Middle frontal gyrus (tissue), 1 donor: ENCODE results near the gene UNC119B.
"Not testable (repeated sequence)": the region's sequence is repeated elsewhere in the genome, so short reads cannot be mapped to it uniquely, and the experiment has no call there.

ENCODE experiments used
- DNase-seq: peaks from one replicate; pipeline ENCODE4 v3.0.0-alpha.2; 2015; ENCODE audit warnings: low spot score; ENCODE audit errors: extremely low spot score

UNC119B gene

DNA sequence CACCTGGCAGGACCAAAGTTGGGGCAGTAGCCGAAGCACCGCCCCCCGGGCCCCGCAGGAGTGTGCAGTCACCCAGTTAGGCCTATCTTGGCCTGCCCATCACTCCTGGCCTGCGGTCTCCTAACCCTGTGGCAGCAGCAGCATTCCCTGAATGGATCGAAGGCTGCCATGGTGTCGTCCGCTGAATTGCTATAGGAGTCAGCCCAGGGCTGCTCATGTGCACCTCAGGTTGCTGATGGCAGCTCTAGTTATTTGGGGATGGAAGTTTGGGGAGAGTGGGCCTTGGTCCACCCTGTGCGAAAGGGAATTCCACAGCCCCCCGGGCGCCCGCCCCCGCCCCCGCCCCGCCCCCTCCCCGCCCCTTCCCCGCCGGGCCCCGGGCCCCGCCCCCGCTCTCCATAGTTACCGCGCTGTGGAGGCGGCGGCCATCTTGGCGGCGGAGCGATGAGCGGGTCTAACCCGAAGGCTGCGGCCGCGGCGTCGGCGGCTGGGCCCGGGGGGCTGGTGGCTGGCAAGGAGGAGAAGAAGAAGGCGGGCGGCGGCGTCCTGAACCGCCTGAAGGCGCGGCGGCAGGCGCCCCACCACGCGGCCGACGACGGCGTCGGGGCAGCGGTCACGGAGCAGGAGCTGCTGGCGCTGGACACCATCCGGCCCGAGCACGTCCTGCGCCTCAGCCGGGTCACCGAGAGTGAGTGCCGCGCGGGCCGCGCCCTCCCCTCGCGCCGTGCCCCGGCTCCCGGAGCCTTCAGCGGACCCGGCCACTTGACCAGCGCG is at the start of gene UNC119B:
Gene UNC119B (plus strand): TSS at position 428 of the 774 bp plus-strand sequence. CDS start 17 bp downstream, at position 445.
- peak; percentile 56 for DNase-seq

DNA sequence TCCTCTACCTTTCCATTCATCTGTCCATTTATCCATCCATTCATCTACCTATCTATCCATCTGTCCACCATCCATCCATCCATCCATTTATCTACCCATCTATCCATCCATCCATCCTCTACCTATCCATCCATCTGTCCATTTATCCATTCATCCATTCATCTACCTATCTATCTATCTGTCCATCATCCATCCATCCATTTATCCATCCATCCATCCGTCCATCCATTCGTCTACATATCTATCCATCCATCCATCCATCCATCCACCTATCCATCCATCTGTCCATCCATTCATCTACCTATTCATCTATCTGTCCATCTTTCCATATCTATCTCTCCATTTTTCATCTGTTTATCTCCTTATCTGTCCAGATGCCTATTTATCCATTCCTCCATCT is 48.8 kb upstream of the UNC119B start:
- no peak for DNase-seq

DNA sequence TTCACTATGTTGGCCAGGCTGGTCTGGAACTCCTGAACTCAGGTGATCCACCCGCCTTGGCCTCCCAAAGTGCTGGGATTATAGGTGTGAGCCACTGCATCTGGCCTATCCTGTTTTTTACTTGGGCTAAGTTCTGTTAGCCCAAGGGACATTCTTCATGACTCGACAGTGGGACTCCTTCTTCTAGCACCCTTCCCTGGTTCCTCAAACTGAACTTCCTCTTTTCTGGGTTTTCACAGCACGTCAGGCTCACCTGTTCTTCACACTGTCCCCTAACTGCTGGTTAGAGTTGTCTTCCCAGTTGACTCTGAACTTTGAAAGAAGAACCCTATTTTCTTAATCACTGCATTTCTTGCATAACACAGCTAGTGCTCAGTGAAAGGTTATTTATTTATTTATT is 47.4 kb upstream of the UNC119B start:
- no peak for DNase-seq

DNA sequence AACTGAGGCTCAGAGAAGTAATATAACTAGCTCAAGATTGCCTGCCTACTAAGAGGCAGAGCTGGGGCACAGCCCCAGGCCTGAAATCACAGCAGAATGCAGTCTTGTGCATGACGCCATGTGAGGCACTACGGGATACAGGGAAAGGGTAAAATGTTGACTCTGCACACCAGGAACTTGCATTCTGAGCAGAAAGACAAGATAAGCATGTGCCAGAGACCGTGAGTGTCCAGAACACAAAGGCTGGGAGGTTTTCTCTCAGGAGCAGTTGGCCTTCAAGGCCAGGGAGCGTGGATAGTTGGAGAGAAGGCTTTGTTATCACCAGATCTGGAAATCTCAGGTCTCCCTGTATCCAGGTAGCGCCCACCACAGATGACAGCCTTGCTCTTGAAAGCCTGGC is 46.5 kb upstream of the UNC119B start:
- no peak for DNase-seq

DNA sequence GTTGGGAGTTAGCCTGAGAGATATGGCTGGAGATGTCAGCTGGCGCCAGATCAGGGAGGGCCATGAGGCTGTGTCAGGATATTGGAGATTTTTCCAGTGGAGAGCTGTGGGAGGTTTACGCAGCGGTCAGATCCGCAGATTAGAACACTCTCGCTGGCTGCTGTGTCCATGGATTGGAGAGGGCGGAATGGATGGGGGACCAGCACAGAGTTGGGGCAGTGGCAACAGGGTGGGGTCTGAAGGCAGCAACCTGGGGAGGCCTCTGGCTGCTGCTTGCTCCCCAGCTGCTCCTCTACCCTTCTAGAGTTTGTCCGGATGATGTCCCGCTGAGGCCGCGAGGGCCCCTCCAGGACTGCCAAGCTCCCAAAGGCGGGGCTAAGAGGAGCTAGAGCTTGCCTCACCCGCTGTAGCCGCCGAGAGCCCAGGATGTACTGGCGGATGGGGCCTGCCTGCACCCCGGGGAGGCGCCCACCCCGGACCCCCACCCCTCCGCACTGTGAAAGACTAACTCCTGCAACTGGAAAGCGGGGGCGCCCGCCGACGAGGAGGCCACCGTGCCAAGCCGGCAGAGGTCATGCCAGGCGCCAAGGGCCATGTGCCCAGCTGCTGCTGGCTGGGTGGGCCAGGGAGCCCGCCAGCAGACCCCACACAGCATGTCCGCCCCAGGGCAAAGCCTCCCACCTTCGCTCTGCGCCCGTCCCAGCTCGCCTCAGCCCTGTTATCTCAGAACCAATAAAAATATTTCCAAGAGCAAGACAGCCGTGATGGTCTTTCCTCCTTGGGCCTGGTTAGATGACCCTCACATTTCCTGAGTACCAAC is 43.5 kb upstream of the UNC119B start:
- no peak for DNase-seq

DNA sequence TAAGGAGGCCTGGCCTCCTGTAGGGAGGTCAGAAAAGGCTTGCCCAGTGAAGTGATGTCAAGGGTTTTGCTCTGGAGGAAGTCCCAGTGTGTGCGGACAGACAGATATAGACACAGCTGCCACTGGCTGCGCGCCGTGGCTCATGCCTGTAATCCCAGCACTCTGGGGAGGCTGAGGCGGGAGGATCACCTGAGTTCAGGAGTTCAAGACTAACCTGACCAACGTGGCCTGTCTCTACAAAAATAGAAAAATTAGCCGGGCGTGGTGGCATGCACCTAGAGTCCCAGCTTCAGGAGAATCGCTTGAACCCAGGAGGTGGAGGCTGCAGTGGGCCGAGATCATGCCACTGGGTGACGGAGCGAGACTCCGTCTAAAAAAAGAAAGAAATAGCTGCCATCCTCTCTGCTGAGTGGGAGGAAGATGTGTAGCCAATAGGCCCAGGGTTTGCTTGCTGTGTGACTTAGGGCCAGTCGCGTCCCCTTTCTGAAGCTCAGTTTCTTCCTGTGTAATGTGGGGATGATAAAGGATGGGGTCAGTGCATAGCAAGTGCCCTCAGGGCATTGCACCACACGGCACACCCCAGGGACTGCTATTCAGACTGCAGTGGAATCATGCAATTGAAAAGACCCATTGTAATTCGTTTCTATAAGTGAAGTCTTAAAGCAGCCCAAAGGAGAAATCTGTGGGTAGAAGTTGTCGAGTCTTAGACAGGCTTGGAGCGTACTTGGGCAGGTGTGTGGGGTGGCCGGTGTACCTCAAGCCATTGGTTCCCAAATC is 42.0 kb upstream of the UNC119B start:
- no peak for DNase-seq

DNA sequence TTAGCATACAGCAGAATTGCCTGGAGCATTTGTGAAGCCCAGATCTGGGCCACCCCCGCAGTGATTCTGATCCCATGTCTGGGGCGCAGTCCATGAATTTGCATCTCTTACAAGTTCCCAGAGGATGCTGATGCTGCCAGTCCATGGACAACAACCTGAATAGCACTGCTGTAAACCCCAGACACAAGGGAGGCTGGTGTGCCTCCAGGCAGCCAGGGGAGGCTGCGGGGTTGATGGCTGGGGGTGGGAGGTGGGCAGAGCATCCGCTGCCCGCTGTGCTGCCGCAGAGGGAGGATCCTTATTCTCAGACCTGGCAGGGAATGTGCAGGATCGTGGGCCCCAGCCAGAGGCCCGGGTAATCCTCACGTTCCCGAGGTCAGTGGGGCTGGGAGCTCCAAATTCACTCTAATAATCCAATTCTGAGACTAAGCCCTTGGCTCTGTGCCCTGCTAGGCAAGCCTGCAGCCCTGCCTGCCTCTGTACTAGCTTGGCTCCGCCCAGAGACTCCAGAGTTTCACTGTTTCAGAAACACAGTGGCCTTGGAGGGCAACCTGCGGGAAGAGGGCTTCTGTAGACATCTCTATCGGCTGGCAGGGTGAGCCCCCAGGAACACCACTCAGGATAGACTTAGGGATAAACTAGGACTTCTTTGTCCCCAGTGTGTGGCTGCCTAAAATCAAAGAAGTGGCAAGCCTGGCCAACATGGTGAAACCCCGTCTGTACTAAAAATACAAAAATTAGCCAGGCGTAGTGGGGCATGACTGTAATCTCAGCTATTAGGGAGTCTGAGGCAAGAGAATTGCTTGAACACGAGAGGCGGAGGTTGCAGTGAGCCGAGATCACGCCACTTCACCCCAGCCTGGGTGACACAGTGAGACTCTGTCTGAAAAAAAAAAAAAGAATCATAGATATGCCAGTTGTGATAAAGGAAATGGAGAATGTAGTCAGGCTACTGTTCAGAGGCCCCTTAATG is 41.1 kb upstream of the UNC119B start:
- no peak for DNase-seq

DNA sequence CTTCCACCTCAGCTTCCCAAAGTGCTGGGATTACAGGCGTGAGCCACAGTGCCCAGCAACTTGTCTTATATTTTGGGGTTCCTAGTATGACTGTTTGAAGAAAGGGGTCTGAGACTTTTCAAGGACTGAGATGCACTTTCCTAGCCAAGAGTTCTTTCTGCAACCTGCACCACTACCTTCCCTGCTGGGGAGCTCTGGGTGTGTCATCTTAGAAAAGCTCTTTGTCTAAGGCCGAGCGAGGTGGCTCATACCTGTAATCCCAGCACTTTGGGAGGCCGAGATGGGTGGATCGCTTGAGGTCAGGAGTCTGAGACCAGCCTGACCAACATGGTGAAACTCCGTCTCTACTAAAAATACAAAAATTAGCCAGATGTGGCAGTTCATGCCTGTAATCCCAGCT is 40.0 kb upstream of the UNC119B start:
- DNase-seq, result not testable (repeated sequence)

DNA sequence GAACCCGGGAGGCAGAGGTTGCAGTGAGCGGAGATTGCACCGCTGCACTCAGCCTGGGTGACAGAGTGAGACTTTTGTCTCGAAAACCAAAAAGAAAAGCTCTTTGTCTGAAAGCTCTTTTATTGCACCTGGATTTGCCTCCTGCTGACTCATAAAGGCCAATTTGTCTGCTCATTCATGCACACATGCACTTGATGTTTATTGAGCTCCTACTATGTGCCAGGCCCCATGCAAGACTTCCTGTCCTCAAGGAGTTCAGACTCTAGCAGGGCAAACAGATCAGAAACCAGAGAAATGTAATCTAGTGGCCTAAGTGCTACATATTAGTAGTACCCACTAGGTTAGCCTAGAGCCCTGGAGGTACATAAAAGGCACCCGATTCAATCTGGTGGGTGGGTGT is 39.6 kb upstream of the UNC119B start:
- DNase-seq, result no peak

DNA sequence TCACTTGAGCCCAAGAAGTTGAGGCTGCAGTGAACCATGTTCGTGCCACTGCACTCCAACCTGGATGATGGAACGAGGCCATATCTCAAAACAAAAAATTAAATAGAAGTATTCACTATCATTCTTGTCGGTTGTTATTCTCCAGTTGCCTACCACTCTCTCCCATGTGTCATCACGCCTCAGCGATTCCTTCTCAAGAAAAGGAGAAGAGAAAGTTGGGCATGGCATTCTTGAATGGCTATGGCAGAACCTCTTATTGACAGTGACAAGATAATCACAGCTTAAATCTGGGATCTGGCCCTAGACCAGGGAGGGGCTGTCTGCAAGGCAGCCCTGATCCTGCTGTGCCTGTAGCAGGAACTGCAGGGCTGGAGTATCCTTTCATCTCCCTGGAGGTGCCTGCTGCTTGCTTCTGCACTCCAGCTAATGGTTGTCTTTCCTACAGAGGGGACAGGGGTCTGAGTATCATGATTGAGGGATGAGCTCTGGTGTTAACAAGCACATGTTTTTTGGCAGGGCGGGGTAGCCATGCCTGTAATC is 36.1 kb upstream of the UNC119B start:
- DNase-seq, result no peak

DNA sequence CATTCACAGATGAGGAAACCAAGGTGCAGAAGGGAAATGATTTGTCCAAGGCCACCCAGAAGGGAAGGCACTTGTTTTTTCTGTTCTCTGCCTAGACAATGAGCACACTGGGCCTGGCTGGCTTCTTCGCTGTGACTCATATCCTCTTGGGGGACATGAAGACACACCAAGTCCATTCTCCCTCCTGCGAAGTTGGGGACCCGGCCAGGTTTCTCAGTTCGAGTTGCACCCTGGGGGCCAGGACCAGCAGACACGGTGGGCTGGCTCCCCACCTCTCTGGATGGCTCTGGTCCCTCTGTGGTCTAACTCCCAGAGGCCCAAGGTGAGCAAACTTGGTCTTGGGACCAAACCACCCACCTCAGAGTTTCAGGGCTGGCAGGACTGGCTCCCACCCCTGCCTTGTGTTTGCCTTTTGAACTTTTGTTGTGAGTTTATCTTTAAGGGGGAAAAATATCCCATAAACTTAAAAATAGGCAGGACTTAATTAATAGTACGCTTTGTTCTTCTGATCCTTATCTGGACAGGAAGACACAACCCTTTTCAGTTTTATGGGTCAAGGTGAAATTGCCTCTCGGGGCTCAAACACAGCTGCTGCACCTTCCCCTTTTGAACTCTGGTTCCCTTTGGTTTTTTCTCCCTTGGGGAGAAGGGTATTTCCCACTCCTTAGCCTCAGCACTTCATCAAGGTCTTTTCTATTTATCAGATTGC is 32.3 kb upstream of the UNC119B start:
- DNase-seq, result no peak

DNA sequence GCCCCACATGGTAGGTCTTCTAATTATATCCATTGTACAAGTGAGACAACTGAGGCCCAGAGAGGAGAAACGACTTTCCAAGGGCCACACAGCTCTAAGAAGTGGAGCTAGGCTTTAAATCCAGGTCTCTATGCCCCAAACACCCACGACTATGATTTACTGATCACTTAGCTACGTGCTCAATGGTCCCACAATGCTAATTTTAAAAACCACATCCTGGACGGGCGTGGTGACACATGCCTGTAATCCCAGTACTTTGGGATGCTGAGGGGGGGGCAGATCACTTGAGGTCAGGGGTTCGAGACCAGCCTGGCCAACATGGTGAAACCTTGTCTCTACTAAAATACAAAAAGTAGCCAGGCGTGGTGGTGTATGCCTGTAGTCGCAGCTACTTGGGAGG is 31.7 kb upstream of the UNC119B start:
- DNase-seq, result no peak

DNA sequence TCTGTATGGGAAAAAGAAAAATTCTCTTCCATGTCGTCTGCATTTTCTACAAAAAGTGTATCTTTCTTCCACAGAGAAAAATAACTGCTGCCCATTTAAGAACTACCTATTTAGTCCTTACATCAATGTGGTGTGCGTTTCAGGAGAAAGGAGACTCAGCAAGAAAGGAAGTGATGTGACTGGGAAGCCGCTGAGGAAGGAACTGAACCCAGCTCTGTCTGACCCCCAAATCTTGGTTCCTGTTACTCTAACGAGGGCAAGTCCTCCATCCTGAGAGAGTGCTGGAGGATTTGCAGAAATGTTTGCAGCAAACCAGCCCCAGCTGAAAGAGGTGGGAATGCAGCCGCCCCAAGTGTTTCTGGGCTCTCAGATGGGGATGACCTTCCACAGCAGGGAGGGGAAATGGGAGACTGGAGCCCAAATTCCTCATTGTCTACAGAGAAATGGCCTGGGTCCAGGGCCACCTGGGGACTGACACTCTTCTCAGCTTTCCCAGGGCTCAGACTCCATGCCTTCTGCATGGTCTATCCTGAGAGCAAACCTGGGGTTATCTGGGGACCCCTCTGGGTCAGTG is 30.0 kb upstream of the UNC119B start:
- no peak for DNase-seq

DNA sequence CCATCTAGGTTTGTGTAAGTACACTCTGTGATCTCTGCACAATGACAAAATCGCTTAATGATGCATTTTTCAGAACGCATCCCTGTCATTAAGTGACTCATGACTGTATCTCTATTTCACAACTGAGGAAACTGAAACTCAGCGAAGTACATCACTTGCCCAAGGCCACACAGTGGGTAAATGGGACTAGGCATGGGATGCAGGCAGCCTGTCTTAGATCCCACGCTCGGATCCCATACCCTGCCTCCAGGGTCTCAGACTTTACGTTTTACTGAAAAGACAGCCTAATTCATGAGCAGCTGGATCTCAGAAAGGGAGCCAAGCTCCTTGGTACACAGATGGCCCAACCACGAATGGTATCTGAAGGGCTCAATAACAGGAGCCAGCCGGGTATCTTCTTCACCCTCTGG is 25.7 kb upstream of the UNC119B start:
- DNase-seq, result no peak

DNA sequence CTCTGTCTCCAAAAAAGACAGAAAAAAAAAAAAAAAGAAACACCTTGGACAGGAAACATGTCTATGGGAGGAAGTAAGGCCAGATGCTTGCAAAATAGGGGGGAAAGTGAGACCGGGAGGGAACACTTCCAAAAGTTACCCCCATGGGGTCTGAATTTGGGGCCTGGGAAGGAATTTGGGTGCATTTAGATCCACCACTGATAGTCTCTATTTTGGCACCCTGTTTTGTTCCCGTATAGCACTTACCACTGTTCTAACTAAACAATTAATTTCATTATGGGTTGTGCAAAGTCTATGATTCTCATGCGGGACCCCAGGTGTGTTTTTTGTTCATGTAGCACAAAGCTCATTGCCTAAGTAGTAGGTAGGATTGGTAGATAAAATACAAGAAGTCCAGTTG is 24.7 kb upstream of the UNC119B start:
- no peak for DNase-seq

DNA sequence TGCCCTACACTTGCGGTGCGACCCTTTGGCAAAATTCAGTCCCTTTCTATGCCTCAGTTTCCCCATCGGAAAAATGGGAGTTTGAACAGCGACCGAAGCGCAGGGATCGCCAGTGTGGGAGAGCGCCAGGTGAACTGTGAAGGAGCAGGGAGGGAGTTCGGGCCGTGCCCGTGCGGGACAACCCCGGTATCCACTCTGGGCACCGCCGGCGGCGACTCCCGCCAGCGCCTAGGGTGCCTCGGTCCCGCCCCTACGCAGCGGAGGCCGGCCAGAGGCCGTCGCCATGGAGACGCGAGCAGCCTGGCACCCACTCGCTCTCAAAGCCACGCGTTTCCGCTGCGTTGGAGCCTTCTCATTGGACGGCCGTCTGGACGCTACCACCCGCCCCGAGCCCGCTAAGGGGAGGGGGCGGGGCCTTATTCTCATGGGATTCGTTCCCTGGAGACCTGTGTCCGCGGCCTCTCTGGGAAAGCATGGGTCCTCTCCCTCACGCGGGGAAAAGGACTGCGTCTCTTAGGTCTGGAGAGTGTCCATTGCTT is 24.0 kb upstream of the UNC119B start:
- peak; percentile 100 for DNase-seq

DNA sequence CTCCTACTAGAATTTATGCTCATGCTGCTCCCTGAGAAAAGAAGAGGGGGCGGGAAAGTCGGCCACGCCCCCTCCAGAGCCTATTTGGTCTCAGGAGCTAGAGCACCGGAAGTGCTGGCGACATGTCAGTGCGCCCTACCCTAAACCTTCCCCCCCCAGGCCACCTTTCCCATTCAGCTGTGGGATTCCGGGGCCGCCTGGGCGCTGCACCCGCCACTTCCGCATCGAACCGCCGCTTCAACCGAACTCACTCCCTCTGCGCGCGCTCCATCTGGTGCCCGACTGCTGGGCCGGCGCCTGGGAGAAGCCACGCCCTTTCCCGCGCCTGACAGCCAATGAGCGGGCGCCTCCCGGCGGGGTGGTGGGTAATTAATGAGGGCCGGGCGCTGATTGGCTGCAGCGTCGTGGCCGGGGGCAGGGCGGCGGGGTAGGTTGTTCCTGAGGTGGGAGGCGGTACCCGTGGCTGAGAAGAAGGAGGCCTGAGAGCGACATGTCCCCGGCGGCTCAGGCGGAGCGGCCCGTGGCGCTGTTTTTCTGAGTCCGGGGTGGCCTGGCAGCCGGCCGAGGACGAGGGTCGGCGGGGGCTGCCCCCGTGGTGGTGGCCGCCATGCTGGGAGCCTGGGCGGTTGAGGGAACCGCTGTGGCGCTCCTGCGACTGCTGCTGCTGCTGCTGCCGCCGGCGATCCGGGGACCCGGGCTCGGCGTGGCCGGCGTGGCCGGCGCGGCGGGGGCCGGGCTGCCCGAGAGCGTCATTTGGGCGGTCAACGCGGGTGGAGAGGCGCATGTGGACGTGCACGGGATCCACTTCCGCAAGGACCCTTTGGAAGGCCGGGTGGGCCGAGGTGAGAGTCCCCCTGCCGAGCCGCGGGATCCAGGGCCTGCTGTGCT is 23.3 kb upstream of the UNC119B start, which contains the start of gene MLEC:
Gene MLEC (plus strand): TSS at position 460 of the 888 bp plus-strand sequence. CDS start 148 bp downstream, at position 608.
- peak; percentile 92 for DNase-seq
